ENCODE data around the gene ANKRD45.
"Not testable (repeated sequence)": the region's sequence is repeated elsewhere in the genome, so short reads cannot be mapped to it uniquely, and the experiment has no call there.

ANKRD45 gene

GRCh38 chr1:173642450-173643139, 27.1 kb downstream of the ANKRD45 start:
- DNase-seq (ENCODE audit: low read depth in 2 of 2): not testable (repeated sequence)

- no peak for DNase-seq (ENCODE audit: low read depth in 2 of 2)
Observed at GRCh38 chr1:173639102-173639501, 30.5 kb downstream of the ANKRD45 start.

GRCh38 chr1:173638043-173639021, 31.3 kb downstream of the ANKRD45 start:
- no peak for DNase-seq (ENCODE audit: low read depth in 2 of 2)

- not testable (repeated sequence) for DNase-seq (ENCODE audit: low read depth in 2 of 2)
Observed at GRCh38 chr1:173637236-173638042, 32.2 kb downstream of the ANKRD45 start.

GRCh38 chr1:173635116-173635515, 34.5 kb downstream of the ANKRD45 start, which contains the start of gene TEX50:
Gene TEX50 (plus strand): TSS chr1:173635338. CDS start chr1:173635522, 184 bp downstream.
- DNase-seq (ENCODE audit: low read depth in 2 of 2): no peak

- DNase-seq (ENCODE audit: low read depth in 2 of 2): no peak
Observed at GRCh38 chr1:173628888-173629287, 40.8 kb downstream of the ANKRD45 start.

- DNase-seq (ENCODE audit: low read depth in 2 of 2): no peak
Observed at GRCh38 chr1:173627269-173627668, 42.4 kb downstream of the ANKRD45 start.

GRCh38 chr1:173616859-173617258, 52.8 kb downstream of the ANKRD45 start:
- no peak for DNase-seq (ENCODE audit: low read depth in 2 of 2)

- not testable (repeated sequence) for DNase-seq (ENCODE audit: low read depth in 2 of 2)
Observed at GRCh38 chr1:173613086-173613485, 56.6 kb downstream of the ANKRD45 start.

- no peak for DNase-seq (ENCODE audit: low read depth in 2 of 2)
Observed at GRCh38 chr1:173608503-173609216, 61.0 kb downstream of the ANKRD45 start.

GRCh38 chr1:173603056-173603591, 66.5 kb downstream of the ANKRD45 start, which contains the start of gene SLC9C2:
Gene SLC9C2 (minus strand): TSS chr1:173603072. CDS start chr1:173601776, 1,296 bp downstream.
- DNase-seq (ENCODE audit: low read depth in 2 of 2): no peak

- no peak for DNase-seq (ENCODE audit: low read depth in 2 of 2)
Observed at GRCh38 chr1:173601588-173601987, 68.1 kb downstream of the ANKRD45 start.

- no peak for DNase-seq (ENCODE audit: low read depth in 2 of 2)
Observed at GRCh38 chr1:173596097-173596825, 73.4 kb downstream of the ANKRD45 start.

GRCh38 chr1:173591138-173591537, 78.5 kb downstream of the ANKRD45 start:
- not testable (repeated sequence) for DNase-seq (ENCODE audit: low read depth in 2 of 2)

GRCh38 chr1:173590557-173590956, 79.1 kb downstream of the ANKRD45 start:
- DNase-seq (ENCODE audit: low read depth in 2 of 2): no peak

- DNase-seq (ENCODE audit: low read depth in 2 of 2): no peak
Observed at GRCh38 chr1:173581383-173582079, 88.1 kb downstream of the ANKRD45 start.

GRCh38 chr1:173580658-173581057, 89.0 kb downstream of the ANKRD45 start:
- no peak for DNase-seq (ENCODE audit: low read depth in 2 of 2)

- no peak for DNase-seq (ENCODE audit: low read depth in 2 of 2)
Observed at GRCh38 chr1:173580071-173580470, 89.6 kb downstream of the ANKRD45 start.

GRCh38 chr1:173573596-173573995, 96.1 kb downstream of the ANKRD45 start:
- no peak for DNase-seq (ENCODE audit: low read depth in 2 of 2)

Data from stimulated activated CD4-positive, alpha-beta T cell treated with anti-CD3 and anti-CD28 coated beads, Interleukin-4, amount 100 ng/mL, for 48 hours (primary cell).